Epidermal melanocyte (primary cell): ENCODE data around the gene KRTAP3-1.

Source experiments
- DNase-seq: peaks from one replicate; pipeline ENCODE4 v3.0.0; 2011; ENCODE audit warnings: low spot score; ENCODE audit not compliant: insufficient read length

KRTAP3-1 gene

DNA sequence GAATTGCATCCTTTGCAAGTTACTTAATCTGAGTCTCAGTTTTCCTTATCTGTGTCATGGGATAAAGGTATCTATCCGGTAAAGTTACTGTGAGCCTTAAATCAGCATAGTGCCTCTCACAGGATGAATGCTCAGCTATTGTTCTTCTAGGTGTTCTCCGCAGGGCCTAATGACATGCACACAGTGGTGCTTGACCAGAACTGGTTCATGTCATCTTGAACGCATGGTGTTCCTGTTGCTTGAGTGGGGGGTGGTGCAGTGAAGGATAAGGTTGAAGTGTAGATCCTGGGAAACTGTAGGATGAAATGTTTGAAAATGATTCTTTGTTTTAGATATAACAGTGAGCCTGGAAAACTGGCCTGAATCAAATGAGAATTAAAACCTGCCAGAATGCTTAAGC lies 28.8 kb downstream of the KRTAP3-1 start:
- no peak for DNase-seq

DNA sequence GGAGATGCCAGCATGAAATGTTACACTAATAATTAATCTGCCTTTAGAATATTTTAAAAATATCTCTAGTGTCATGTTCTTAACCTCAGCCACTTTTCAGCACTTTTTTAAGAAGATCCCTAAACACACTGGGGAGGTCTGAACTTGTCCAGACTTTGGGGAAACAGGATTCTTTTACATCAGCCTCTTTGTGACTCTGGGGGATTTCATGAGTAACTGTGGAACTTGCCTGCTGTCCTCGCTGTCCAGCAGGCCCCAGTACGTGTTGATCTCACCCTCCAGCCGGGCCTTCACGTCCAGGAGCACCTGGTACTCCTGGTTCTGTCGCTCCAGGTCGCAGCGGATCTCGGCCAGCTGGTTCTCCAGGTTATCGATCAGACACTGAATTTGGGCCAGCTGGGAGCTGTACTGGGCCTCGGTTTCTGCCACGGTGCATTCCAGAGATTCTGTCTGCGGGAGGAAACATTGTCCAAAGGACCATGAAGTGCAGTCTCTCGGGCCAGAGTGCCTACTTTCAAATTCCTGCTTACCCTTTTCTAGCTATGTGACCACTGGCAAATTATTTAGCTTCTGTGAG lies 30.3 kb downstream of the KRTAP3-1 start:
- DNase-seq, result no peak

DNA sequence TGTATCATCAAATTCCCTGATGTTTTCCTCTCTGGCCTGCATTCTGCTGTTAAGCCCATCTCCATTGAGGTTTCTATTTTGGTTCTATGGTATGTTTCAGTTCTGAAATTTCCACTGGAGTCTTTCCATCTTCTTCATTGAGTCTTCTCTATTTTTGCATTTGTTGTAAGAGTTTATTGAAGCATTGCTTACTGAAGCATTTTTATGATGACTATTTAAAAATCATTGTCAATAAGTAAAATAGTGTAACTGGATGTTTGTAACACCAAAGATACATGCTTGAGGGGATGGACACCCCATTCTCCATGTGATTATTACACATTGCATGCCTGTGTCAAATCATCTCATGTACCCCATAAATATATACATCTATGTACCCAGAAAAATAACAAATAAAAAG lies 33.4 kb downstream of the KRTAP3-1 start:
- no peak for DNase-seq

DNA sequence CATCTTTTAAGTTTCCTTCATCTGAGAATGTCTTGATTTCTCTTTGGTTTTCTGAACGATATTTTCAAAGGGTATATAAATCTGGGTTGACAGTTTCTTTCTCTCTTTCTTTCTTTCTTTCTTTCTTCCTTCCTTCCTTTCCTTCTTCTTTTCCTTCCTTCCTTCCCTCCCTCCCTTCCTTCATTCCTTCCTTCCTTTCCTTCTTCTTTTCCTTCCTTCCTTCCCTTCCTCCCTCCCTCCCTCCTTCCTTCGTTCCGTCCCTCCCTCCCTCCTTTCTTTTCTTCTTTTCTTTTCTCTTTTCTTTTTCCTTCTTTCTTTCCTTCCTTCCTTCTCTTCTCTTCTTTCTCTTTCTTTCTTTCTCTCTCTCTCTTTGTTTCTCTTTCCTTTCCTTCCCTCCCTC lies 34.6 kb downstream of the KRTAP3-1 start:
- no peak for DNase-seq

DNA sequence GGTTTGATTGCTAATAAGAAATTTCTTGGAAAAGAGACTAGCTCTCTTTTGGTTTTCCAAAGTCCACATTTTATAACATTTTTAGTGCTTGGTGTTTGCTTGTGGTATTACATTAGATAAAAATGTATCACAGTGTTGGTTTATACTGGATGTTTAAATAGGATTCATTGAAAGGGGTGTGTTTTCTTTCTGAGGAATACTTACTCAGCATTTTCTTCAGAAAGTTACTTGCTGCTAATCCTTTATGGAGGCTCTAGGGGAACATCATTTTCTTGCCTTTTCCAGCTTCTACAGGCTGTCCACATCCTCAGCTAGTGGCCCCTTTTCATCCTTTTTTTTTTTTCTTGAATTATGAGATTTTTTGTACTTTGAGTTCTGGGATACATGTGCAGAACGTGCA lies 41.3 kb downstream of the KRTAP3-1 start:
- no peak for DNase-seq

DNA sequence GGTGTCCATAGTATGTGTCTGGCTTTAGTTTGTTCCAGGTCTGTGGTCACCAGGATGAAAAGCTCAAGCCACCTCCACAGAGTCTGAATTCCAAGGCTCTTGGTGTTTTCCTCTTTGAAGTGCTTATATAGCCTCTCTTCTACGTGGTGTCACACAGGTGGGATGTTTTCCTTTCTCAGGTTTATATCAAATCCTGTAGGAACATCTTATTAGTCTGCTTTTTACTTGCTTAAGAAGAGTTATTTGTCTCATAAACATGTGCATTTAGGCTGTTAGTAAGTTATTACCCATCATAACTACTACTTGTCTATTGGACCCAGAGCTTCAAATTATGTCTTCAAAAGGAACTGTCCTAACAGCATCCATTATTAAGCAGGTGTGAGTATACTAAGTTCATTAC lies 42.1 kb downstream of the KRTAP3-1 start, which contains the start of gene KRT39:
Gene KRT39, minus strand, starts transcription at position 101 of the 400 bp plus-strand sequence. Its CDS starts 92 bp downstream, at position 9.
- no peak for DNase-seq

DNA sequence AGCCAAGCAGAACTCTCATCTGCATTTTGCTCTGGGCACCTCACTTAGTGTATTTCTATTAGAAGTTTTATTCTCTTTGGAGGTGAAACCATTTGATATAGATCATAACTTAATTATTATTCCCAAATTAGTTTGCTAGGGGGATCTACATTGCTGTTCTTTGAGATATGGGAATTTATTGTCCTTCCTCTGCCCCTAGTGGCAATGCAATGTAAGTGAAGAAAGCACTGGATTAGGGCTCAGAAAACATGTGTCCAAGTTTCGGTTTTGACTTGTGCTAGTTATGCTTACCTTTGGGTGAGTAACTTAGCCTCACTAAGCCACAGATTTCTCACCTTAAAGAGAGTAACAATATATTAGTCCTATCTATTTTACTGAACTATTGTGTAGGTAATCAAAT lies 45.1 kb downstream of the KRTAP3-1 start:
- DNase-seq, result no peak

DNA sequence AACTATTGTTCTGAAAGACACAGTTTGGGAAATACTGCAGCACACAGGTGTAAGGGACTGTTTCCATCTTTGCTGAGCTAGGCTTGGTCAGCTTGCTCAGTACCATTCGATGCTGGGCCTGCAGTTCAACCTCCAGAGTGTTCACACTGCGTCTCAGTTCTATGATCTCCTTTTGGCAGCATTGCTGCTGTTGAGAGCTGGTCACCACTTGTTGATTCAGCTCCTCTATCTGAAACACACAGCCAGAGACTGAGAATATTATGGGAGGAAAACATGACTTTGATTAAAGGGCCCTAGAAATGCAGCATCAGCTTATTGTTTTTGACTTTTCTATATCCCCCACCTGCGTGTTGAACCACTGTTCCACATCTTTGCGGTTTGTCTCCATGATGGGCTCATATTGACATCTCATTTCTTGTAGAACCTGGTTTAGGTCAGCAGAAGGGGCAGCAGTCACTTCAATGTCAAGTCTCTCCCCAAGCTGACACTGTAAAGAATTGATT lies 46.8 kb downstream of the KRTAP3-1 start:
- no peak for DNase-seq

DNA sequence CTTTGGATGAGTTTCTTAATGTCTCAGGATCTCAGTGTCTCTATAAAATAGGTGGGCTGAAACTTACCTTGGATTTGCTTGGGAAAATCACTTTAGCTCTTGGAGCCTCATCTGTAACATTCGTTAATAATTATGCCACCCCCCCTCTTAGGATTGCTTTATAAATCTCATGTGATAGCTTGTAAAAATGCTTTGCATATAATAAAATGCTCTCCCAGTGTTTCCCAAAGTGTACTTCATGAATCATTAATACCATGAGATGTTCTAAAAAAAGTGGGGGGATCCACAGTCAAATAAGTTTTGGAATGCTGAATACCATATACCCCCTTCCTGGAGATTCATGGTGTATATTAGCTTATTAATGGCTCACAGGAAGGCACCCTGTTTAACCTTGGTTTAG lies 47.3 kb downstream of the KRTAP3-1 start:
- no peak for DNase-seq

DNA sequence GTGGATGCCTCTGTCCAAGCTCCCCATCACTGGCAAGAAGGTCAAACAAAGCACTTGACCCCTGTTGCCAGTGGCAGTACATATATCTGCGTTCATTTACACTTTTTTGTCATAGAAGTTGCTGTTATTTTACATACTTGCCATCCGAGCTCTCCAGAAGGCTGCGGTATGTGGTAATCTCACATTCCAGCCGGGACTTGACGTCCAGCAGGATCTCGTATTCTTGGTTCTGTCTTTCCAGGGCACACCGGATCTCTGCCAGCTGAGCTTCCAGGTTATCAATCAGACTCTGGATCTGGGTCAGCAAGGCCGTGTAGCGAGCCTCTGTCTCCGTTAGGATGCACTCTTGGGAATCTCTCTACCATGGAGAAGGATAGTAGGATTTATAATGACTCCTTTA lies 48.8 kb downstream of the KRTAP3-1 start:
- no peak for DNase-seq
